22Rv1 (cell line): ENCODE data around the gene DAG1.

Experiments
- ZFX ChIP-seq: fragments of 450-650 bp; IDR thresholded peaks from 2 replicates; pipeline ENCODE4 v1.6.1; 2017; ENCODE audit warnings: antibody characterized with exemption, borderline replicate concordance
- TF ChIP-seq, protein P1 (sequence below): fragments of 450-650 bp; IDR thresholded peaks from 2 replicates; pipeline ENCODE4 v1.5.1; 2017; ENCODE audit warnings: mild to moderate bottlenecking

DNA sequence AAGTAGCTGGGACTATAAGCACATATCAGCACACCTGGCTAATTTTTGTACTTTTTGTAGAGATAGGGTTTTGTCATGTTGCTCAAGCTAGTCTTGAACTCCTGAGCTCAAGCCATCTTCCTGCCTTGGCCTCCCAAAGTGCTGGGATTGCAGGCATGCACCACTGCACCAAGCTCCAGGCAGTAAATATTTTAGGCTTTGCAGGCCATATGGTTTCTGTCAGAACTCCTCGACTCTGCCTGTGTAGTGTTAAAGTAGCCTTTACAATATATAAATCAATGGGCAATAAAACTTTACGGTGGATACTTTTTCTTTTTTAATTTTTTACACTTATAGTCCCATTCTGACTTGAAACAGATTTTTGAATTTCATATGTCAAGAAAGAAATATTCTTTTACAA is 41.6 kb downstream of the DAG1 start:
- TF ChIP-seq, protein P1, sequence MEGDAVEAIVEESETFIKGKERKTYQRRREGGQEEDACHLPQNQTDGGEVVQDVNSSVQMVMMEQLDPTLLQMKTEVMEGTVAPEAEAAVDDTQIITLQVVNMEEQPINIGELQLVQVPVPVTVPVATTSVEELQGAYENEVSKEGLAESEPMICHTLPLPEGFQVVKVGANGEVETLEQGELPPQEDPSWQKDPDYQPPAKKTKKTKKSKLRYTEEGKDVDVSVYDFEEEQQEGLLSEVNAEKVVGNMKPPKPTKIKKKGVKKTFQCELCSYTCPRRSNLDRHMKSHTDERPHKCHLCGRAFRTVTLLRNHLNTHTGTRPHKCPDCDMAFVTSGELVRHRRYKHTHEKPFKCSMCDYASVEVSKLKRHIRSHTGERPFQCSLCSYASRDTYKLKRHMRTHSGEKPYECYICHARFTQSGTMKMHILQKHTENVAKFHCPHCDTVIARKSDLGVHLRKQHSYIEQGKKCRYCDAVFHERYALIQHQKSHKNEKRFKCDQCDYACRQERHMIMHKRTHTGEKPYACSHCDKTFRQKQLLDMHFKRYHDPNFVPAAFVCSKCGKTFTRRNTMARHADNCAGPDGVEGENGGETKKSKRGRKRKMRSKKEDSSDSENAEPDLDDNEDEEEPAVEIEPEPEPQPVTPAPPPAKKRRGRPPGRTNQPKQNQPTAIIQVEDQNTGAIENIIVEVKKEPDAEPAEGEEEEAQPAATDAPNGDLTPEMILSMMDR, result no peak
- TF ChIP-seq ZFX, result no peak
